UCSD-AML1 (cell line): ENCODE measurements around the gene NEK3.
"Not testable (repeated sequence)": the region's sequence is repeated elsewhere in the genome, so short reads cannot be mapped to it uniquely, and the experiment has no call there.

Source experiments
- DNase-seq: peaks from one replicate; lab custom pipeline; 2025; ENCODE audit not compliant: unreplicated experiment; lab: John Stamatoyannopoulos, UW

The NEK3 gene, protein sequence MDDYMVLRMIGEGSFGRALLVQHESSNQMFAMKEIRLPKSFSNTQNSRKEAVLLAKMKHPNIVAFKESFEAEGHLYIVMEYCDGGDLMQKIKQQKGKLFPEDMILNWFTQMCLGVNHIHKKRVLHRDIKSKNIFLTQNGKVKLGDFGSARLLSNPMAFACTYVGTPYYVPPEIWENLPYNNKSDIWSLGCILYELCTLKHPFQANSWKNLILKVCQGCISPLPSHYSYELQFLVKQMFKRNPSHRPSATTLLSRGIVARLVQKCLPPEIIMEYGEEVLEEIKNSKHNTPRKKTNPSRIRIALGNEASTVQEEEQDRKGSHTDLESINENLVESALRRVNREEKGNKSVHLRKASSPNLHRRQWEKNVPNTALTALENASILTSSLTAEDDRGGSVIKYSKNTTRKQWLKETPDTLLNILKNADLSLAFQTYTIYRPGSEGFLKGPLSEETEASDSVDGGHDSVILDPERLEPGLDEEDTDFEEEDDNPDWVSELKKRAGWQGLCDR

DNA sequence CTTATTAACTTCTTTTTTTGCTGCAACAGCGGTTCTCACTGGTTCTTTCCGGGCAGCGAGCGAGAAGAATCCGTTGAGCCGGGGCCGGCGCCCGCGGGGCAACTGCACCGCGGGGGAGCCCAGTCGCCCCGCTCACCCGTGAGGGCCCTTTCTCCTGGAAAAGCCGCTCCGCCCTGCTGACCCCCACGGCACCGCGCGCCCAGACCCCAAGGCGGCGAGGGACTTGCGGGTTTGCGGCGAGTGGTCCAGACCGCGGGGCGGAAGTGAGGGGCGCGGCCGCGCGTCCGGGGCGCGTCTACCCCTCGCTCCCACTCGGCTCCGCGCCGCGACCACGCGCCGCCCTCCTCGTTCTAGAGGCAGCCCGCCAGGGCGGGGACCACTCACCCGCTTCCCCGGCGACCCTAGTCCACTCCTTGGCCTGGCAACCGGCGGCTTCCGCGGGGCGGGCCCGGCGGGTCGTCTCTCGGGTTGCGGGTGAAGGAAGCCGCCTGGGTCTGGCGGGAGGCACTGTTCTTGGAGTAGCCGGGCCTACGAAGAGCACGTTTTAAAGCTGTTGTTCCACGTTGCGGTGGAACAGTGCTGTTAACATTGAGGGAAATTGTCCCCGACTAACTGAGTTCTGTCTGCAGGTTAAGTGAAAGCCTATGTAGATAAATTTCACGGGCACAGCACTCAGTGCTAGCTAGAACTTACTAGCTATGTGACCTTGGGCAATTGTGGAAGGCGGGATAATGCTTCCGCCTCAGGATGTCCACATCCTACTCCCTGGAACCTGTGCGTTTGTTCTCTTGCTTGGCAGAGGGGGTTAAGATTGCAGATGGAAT is at the start of gene NEK3:
Gene NEK3, minus strand, starts transcription at position 439 of the 824 bp plus-strand sequence. CDS start 3,406 bp downstream, outside the sequence.
- DNase-seq, result peak; percentile 65

DNA sequence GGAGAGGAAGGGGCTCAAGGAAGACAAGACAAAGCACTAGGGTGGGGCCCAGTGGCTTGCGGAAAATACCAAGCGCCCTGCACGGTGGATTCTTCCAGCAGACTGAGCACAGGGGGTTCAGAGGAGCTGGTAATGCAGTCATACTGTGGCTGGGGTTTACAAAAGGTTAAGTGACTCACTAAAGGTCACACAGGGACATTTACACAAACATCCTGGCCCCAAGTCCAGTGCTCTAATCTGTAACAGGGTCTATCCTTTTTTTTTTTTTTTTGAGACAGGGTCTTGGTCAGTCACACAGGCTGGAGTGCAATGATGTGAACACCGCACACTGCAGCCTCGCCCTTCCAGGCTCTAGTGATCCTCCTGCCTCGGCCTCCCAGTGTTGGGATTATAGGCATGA is 49.0 kb upstream of the NEK3 start:
- DNase-seq, result not testable (repeated sequence)

DNA sequence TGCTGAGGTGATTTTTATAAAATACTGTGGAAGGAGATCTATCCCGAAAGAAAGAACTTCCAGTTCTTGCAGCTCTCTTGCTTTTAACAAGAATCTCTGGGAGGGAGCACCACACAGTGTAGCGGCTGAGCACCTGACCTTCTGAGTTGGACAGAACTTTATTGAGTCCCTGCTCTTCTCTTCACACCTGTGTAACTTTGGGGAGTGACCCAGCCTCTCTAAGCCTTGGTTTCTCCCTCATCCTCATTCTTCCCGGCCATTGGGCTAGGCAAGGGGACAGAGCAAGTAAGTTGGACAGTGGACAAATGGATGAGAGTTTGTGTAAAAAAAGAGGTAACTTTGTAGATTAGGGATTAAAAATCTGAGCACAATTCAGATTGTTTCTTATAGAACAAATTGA is 48.5 kb upstream of the NEK3 start:
- DNase-seq, result not testable (repeated sequence)

DNA sequence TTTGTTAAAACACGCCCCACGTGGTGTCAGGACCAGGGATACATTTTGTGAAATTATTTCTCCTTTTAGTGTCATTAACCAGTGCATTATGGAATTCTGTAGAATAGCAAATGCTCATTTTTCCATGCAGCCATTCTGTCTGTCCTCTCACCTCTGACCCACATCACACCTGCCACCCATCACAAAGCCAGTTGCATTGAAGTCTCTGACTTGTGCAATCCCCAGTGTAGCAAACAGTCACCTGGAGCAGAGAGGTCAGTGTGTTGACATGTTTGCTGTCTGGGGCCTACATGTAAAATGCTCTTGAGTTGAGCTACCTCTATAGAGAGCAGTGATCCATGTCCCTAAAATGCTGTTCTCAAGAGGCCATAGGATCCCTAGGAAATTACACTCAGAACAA is 47.9 kb upstream of the NEK3 start:
- DNase-seq, result not testable (repeated sequence)

DNA sequence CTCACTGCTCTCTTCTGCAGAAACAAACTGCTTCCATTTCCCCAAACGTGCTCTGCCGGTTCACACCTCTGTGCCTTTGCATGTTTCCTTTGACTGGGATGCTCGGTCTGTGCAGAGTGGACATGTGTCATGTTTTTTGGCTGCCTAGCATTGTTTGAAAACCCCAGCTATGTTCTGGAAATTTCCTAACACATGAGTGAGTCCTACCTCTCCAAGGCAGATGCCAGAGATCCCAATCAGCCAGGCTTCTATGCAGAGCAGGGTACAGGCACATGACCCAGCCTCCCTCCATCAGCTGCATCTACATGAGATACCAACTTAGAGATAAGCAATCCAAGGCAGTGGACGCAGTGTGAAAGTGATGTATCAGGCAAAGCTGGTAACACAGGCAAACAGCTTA is 45.1 kb upstream of the NEK3 start:
- DNase-seq, result not testable (repeated sequence)

DNA sequence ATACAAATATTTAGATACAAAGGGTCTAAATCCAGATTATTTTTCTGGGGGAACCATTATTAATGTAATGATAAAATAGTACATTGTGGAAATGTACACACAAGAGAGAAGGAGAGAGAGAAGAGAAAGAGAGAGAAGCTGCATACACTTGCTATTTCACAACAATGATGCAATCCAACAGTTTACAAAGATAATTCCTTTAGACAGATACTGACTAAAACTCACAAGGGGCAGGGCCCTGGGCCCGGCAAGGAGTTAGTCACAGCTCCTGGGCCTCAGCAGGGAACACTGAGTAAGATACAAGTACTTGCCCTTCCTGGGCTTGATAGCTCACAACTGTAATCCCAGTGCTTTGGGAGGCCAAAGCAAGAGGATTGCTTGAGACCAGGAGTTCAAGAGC is 44.5 kb upstream of the NEK3 start:
- DNase-seq, result not testable (repeated sequence)

DNA sequence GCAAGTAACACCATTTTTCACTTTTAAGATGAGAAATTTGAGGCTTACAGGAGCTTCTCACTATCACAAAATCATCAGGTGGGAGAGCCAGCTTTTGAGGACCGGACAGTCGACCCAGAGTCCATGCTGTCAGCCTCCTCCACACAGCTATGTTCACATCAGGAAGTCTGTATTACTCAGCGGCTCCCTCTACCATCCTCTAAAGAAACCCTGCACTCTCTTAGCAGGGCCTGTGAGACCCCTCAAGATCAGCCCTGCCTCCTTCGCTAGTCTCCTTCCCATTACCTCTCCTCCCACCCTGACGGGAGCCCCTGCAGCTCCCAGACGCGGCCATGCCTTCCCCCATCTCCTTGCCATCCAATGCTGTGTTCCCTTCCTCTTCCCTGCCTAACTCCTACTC is 43.1 kb upstream of the NEK3 start:
- not testable (repeated sequence) for DNase-seq

DNA sequence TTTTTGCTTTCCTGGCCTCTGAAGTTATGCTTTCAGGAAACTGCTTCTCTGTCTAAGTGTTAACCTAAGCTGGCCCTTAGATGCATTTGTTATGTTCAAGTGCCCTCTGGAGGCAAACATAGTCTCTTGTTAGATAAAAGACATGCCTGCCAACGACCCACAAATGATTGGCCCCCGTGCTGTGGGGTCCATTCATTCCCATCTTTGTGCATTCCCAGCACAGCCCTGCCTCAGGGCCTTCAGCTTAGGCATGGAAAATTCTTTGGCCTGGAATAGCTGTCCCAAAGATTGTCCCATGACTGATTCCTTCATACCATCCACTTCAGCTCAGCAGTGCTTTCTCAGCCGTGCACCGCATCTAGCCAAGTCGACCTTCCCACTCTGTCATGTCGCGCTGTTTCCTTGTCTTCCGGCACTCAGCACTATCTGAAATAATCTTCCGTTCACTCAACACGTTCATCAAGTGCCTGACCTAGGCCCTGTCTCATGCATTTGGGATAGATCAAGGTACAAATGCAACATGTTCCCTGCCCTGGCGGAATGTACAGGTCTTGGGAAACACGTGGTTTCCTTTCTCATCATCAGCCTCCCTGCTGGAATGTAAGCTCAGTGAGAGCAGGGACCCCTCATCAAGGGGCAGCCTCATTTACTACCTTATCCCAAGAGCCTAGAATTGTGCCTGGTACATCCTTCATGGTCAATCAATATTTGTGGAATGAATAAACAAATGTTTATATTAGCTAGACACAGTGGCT is 42.2 kb upstream of the NEK3 start:
- peak; percentile 19 for DNase-seq

DNA sequence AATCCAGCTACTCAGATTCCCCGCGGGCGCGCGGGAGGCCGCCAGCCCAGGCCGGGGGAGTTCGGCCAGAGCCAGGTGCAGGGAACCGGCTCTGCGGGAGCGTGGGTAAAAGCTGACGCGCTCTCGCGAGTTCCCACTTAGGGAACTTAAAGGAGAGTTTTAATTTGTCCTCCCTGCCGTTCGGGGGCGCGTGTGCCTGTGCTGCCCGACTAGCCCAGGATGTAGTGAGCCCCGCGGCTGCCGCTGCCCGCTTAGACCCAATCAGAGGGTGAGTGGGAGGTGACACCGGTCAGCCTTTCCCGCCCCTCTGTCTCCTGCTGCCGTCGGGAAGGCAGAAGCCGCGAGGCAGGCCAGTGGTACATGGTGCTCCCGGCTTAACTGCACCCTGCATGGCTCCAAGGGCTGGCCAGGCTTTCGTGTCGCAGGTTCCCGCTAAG is 36.0 kb upstream of the NEK3 start:
- DNase-seq, result no peak

DNA sequence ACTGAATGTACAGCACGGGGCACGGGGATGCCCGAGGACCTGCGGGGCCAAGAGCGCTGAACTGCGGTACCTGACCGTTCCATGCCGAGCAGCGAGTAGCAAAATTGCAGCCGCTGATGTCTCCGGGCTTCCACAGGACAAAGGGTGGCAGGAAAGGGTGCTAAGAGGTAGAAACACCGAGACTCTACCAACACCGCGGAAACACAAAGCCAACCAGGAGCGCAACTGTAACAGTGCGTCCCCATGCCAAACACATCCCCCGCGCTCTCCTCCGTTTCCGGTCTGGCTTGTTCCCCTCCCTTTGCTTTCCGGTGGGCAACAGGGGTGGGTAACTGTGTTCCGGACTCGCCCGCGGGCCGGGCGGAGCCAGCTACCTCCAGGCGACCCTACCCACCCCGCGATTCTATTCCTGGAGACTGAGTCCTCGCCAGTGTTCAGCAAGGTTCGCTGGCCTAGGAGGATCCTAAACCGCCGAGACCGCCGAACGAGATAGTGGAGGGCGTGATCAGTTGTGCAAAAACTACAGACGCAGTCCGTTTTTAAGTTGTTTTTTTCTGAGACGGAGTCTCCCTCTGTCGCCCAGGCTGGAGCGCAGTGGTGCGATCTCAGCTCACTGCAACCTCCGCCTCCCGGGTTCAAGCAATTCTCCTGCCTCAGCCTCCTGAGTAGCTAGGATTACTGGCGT is 34.9 kb upstream of the NEK3 start:
- peak; percentile 88 for DNase-seq

DNA sequence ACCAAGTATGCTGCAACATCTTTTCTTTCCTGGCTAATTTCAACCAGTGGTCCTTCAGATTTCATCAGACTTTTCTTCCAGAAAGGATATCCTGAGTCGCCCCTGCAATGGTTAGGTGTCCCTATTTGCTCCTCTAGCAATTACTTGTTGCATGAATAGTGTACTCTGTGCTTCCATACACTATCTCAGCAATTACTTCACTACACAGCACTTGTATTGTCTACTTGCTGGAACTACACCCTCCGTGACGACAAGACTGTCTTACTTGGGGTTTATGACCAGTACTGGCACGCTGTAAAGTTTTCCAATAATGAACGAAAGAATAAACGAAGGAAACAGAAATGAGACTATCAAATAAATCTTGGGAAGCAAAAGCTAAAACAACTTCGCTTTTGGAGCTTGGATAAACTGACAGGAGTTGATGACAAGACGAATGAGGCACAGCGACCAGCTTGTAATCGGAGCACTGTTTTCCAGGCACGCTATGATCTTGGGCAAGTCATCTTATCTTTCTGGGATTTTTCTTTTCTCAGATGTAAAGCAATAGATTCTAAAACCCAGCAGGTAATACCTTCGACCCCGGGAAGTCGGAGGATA is 34.3 kb upstream of the NEK3 start:
- not testable (repeated sequence) for DNase-seq

DNA sequence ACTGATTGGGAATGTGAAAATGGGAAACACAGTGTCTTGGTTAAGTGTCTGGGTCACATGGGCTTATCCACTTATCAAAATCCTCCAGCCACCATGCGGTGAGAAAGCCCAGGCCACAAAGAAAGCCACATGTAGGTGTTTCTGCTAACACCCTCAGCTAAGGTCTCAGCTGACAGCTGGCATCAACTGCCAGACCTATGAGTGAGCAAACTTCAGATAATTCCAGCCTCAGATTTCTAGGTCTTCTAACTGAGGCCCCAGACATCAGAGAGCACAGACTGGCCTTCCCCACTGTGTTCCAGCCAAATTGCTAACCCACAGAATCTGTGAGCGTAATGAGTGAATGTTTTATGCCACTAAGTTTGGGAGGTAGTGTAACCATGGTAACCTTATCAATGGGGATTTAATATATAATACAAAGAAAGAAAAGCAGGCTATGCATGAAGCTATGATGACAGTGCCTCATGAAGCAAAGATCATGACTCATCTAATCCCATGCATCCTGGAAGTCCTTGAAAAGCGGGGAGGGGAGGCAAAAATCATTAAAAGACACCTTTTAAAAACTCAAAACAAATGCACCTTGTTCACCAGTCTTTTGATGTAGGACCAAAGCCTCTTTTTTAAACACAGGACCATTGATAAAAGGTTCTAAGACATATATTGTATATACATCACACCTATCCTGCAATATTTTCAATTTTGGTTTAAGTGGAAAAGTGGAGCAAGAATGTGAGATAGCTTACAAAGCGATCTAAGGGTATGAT is 28.2 kb upstream of the NEK3 start:
- not testable (repeated sequence) for DNase-seq

DNA sequence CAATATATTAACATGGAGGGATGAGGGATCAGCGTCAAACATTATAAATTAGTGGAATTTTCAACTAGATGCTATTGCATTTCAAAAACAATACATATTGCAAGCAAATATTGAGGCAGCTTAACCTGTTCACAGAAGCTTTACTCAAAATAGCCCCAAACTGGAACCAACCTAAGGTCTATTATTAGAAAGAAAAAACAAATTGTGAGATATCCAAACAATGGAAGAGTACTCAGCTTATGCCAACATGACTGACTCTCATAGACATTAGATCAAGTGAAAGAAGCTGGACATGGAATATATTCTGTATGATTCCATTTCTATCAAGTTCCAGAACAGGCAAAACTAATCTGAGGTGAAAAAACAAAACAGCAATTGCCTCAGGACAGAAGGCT is 27.6 kb upstream of the NEK3 start:
- DNase-seq, result no peak

DNA sequence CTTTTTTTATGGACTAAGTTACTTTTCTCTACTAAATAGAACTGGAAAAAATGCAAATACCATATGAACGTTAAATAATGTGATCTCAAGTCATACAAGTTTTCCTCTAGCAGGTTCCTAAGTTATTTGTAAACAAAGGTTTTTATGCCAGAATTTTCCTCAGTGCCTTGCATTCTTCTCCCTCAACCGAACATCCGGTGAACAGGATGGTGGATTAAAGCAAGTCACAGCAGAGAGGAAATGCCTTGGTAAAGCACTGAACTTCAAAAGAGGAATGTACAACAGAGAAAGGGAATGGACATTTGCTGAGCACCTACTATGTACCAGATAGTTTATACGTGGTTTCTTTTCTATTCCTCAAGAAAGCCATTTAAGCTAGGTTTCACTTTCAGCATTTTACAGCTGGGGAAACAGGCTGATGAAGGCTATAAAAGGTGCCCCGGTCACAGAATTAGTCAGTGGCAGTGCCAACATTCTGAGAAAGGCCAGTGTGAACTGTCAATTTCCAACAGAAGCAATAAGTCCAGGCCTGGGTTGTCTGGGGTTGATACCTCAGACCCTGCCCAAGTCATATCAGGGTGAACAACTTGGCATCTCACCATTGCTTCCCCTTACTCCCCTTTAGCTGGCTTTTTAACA is 22.0 kb upstream of the NEK3 start:
- DNase-seq, result not testable (repeated sequence)

DNA sequence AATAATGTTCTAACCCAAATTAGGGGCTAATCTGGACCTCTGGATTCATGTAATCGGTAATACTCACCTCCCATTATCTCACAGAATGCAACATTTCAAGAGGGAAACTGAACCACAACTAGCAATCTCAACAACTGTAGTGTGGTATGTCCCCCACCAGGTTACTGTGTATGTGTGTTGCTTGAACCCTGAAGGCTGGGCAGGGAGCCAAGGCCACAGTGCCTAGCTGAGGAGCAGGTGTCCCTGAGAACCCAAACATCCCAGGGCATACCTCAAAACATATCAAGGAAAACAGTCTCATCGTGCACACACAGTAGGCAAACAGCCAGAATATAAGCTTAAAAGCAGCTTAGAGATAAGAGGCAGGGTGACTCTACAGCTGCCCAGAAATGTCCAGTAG is 20.5 kb upstream of the NEK3 start:
- DNase-seq, result no peak

DNA sequence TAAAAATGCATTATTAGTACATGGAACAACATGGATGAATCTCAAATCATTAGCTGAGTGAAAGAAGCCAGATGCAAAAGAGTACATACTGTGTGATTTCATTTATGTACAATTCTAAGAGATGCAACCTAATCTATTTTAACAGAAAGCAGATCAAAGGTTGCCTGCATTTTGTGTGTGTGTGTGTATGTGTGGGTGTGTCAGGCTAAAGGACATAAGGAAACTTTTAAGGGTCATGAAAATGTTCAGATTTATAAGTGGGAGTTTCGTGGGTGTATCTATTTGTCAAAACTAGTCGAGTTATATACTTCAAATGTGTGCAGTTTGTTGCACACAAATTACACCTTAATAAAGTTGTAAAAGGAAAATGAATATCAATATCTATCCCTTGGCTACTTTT is 17.9 kb upstream of the NEK3 start:
- DNase-seq, result no peak

DNA sequence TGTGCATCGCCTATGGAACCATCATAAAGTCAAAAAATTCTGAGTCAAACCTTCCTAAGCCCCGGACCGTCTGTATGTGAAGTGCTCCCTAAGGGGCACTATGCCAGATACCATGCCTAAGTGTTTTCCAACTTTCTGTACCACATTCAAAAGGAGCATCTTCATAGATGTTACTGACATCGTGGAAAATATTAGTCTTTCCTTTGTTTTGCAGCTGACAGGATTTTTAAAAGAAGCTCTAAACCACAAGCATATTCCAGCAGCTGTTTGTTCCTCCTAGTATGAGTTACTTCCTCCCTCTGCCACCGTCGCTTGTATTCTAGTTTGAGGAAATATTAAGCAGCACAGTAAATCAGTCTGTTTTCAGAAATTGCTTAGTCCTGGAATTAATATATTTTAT is 14.6 kb upstream of the NEK3 start:
- not testable (repeated sequence) for DNase-seq

DNA sequence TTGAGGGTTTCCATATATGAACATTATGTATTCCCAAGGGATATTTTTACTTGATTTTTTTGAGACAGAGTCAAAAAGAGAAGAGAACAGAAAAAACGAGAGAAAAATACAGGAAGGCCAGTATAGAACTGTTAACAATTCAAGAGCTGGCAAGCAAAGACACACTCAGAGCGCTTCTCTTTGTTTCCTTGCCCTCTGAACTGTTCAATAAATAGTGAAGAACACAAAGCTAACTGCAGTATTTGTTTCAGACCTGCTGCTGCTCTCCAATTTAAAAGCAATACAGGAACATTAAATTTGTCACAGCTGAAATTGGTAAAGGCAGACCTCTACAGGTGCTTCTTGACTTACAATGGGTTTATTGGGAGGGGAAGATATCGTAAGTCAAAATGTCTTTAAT is 14.0 kb upstream of the NEK3 start:
- no peak for DNase-seq

DNA sequence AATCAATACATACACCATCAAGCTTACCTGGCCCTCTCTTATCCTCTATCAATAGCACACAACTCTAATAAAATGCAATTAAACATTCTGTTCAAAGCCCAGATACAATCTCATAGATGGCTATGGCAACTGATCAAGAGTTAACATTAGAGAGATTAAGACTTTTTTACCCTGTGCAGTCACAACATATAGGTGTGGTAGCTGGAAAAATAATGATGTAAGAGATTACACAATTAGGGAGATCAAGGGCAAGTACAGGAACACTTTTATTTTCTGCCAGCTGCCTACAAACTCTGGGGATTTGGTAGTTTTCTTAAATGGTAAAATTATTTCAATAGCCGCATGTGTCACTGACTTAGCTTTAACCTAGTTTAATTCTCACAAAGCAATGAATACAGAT is 12.3 kb upstream of the NEK3 start:
- not testable (repeated sequence) for DNase-seq
